ENCODE measurements around the gene TP53RK.

DNA sequence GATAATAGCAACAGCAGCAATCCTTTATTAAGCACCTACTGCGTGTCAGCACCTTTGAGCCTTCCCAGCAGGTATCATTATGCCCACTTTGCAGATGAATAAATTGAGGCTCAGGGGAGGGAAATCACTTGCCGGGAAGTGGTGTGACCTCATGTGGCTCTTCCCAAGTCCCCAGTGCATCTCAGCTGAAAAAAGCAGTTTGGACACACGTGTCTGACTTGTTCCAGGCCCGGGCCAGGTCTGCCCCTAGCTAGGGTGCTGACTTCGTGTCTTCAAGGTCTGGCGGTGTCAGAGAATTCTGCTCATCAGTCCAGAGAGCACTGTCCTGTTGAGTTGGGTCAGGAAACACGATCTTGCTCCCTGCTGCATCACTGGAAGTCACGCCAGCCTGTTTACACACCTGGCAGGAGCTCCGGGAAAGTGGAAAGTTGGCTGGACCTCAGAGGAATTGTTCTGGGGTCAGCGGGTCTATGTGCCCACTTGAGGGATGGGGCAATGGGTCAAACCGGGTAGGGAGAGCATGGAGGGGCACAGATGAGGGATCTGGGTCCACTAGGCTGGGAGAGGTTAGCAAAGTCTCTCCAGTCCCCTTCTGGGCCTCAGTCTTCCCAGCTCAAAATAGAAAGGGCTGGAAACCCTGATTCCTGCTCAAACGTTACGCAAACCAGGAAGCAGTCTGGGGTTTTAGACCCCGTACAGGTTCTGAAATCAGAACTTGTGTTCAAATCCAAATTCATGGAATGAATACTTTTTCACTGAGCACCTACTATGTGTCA lies 48.5 kb downstream of the TP53RK start:
- no peak for TF ChIP-seq CTCF (conservative IDR thresholded peaks at IDR 0.05; ENCODE audit: low read depth, low read length)
- TF ChIP-seq USF2 (IDR thresholded peaks at IDR 0.05; ENCODE audit: low read depth, low read length) = no peak
- TF ChIP-seq POLR2A (IDR thresholded peaks at IDR 0.05; ENCODE audit: low read depth, low read length) = no peak
- no peak for TF ChIP-seq FOS (IDR thresholded peaks at IDR 0.05; ENCODE audit: low read depth, low read length)
- TF ChIP-seq RAD21 (IDR thresholded peaks at IDR 0.05; ENCODE audit: low read length) = no peak
- TF ChIP-seq CEBPB (IDR thresholded peaks at IDR 0.05; ENCODE audit: low read depth, low read length) = no peak
- TF ChIP-seq SMC3 (IDR thresholded peaks at IDR 0.05; ENCODE audit: low read depth, low read length) = no peak
- TF ChIP-seq MAZ (IDR thresholded peaks at IDR 0.05; ENCODE audit: borderline replicate concordance, low read depth, low read length) = no peak

All from IMR-90 (cell line).